B cell (primary cell): Measurements from ENCODE around the gene TPRN.

Experiments used
- EZH2 ChIP-seq: IDR thresholded peaks from 2 replicates; pipeline ENCODE4 v1.6.1; 2012; ENCODE audit warnings: borderline replicate concordance, low read depth, mild to moderate bottlenecking, moderate library complexity, low read length; ENCODE audit not compliant: insufficient read depth, poor library complexity, severe bottlenecking
- TF ChIP-seq, protein P1 (sequence below): fragments of 200-600 bp; IDR thresholded peaks from one replicate; pipeline ENCODE4 v1.8.0; 2022; ENCODE audit warnings: antibody characterized with exemption, mild to moderate bottlenecking

DNA sequence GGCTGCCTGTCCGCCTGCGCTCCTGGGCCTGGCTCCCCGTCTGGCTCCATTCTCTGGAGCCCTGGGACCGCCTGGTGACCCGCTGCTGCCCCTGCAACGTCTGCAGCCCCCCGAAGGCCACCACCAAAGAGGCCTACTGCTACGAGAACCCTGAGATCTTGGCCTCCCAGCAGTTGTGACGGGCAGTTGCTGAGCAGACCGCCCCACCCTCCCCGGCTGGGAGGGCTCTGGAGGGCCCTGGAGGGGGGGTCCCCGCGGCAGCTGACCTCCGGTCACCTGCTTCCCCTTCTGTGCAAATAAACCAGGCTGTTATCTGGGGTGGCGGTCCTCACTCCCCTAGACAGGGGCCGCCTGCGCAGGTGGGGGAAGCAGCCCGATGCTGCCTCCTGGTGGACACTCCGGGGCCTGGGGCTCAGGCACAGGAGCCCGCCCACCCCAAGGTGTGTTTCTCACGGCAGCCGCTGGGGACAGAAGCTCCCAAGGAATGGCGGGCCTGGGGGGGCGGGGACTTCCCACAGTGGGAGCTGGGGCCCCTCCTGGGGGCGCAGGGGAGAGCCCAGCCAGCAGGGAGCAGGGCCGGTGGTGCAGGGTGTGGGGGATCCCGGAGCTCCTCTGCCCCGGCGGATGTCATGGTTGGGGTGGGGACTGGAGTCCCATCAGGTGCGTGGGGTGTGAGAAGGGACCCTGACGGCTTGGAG is 35.8 kb upstream of the TPRN start:
- TF ChIP-seq, protein P1, sequence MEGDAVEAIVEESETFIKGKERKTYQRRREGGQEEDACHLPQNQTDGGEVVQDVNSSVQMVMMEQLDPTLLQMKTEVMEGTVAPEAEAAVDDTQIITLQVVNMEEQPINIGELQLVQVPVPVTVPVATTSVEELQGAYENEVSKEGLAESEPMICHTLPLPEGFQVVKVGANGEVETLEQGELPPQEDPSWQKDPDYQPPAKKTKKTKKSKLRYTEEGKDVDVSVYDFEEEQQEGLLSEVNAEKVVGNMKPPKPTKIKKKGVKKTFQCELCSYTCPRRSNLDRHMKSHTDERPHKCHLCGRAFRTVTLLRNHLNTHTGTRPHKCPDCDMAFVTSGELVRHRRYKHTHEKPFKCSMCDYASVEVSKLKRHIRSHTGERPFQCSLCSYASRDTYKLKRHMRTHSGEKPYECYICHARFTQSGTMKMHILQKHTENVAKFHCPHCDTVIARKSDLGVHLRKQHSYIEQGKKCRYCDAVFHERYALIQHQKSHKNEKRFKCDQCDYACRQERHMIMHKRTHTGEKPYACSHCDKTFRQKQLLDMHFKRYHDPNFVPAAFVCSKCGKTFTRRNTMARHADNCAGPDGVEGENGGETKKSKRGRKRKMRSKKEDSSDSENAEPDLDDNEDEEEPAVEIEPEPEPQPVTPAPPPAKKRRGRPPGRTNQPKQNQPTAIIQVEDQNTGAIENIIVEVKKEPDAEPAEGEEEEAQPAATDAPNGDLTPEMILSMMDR = peak; percentile 98
- TF ChIP-seq EZH2 = no peak
